Measurements from ENCODE around the gene ASB12. TPM values are rescaled to one million over a fixed set of nuclear protein-coding genes. Genes with fewer than 3 reads are reported as not detected.
A peak's percentile ranks its signal among the peaks of the same experiment; 100 is the strongest.

Gene ASB12
- total and polyA plus RNA-seq, 10 of the 15 experiments (the other 5 are each of a cell fraction or from before 2014, with no cell fraction given), result 0.07 to 0.35 (median 0.14) TPM; not detected in 6

DNA sequence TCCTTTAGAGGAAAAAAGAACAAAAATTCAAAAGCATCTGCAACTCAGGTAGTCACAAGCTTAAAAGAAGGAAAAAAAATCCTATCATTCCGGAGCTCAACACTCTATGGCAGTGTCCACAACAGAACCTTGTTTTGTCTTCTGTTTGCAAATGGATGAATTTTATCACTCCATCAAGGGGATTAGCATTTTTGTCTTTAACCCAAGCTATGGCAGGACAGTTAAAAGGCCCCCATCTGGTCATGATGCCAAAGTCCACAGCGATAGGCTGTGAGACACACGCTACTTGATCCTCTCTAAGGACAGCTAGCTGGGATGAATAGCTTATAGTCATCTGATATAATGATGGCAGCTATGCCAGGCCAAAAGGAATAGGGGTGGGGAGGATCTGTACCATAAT lies 41.5 kb downstream of the ASB12 start:
- in situ Hi-C loops (cut with MboI), result no loop called here
- TSS peak; percentile 32 for BruUV-seq (replicated peaks)
- Histone ChIP-seq H3K9ac (ENCODE audit: control insufficient read depth, insufficient read depth, low read length) (no peak overlapping the region), H3K4me3 (no peak overlapping the region), H3K4me2 (ENCODE audit: control insufficient read depth, insufficient read depth) (no peak overlapping the region), H3K4me1 (ENCODE audit: control insufficient read depth, insufficient read depth, low read length) (no peaks in the 10 kb centered on the region), H3K36me3 (ENCODE audit: control insufficient read depth in 2 of 2, insufficient read depth in 2 of 2, low read length in 1 of 2) (peaks cover 0 to 3% of the 10 kb centered on the region in 2 experiments; a peak in 3 of 4 replicates), H3K27ac (ENCODE audit: control insufficient read depth, insufficient read depth) (no peak overlapping the region), H4K20me1 (ENCODE audit: control insufficient read depth, insufficient read depth) (no peaks in the 10 kb centered on the region), H3K27me3 (replicated peaks in 1 of 2; ENCODE audit: control insufficient read depth in 2 of 2, insufficient read depth in 2 of 2, low read length in 1 of 2) (no peaks in the 10 kb centered on the region), H2AFZ (ENCODE audit: control insufficient read depth, low read depth, low read length) (no peak overlapping the region), H3K9me3 (replicated peaks; ENCODE audit: control insufficient read depth, insufficient read depth, low read length) (no peaks in the 10 kb centered on the region), H3K79me2 (ENCODE audit: control insufficient read depth, insufficient read depth, low read length) (no peaks in the 10 kb centered on the region)
- ChIA-PET CTCF (no interaction called here), POLR2A (no interaction called here), SMC1A (ENCODE audit: uncharacterized antibody, unreplicated experiment) (interaction anchor here (1.7 to 1.9 kb wide), 2 partner anchors 8 to 16 kb away, joined by 5 to 6 read pairs; partner anchors contain the start of gene AMER1), RAD21 (ENCODE audit: unreplicated experiment) (no interaction called here)
- FAIRE-seq (no peak), ATAC-seq (no peak), DNase-seq (ENCODE audit: low read depth, low spot score) (no peak)
- TF ChIP-seq, protein P1, sequence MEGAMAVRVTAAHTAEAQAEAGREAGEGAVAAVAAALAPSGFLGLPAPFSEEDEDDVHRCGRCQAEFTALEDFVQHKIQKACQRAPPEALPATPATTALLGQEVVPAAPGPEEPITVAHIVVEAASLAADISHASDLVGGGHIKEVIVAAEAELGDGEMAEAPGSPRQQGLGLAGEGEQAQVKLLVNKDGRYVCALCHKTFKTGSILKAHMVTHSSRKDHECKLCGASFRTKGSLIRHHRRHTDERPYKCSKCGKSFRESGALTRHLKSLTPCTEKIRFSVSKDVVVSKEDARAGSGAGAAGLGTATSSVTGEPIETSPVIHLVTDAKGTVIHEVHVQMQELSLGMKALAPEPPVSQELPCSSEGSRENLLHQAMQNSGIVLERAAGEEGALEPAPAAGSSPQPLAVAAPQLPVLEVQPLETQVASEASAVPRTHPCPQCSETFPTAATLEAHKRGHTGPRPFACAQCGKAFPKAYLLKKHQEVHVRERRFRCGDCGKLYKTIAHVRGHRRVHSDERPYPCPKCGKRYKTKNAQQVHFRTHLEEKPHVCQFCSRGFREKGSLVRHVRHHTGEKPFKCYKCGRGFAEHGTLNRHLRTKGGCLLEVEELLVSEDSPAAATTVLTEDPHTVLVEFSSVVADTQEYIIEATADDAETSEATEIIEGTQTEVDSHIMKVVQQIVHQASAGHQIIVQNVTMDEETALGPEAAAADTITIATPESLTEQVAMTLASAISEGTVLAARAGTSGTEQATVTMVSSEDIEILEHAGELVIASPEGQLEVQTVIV (IDR thresholded peaks at IDR 0.05; ENCODE audit: borderline replicate concordance, partially characterized antibody), result no peak
- TF ChIP-seq IRF4 (IDR thresholded peaks at IDR 0.05; ENCODE audit: low read depth, low read length), result no peak
- TF ChIP-seq MTA3 (IDR thresholded peaks at IDR 0.05; ENCODE audit: borderline replicate concordance, low read length), result no peak
- 60% methylated on average over 3 of the region's 3 CpGs for WGBS (ENCODE audit: insufficient coverage, insufficient replicate concordance, low lambda C conversion rate, missing lambda C conversion rate)
- intact Hi-C loops (cut with micrococcal nuclease; ENCODE audit: unreplicated experiment), result no loop called here

DNA sequence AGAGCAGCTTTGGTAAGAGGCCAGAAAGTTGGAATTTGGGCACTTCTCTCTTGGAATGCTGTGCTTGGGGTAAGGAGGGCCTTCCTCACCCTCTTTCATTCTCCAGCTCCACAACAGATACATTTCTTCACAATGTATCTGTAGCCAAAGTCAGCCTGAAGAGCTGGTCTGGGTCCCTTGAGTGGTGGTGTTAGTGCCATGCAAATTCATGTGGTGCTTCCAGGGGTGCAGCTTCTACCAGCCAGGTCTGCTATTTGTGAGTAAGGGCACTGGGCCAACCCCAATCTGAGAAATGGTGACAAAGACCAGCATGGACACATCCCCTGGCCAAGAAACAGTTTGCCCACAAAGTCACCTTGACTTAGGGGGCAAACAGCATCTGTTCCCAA lies 42.7 kb downstream of the ASB12 start:
- no peaks in the 10 kb centered on the region for H3K9me3 ChIP-seq (replicated peaks; ENCODE audit: control insufficient read depth, insufficient read depth, low read length)
- no peak overlapping the region for H3K27ac ChIP-seq (ENCODE audit: control insufficient read depth, insufficient read depth)
- FAIRE-seq (no peak), DNase-seq (ENCODE audit: low read depth, low spot score) (no peak), ATAC-seq (no peak)
- no TSS peak for BruUV-seq (replicated peaks)
- no peaks in the 10 kb centered on the region for H3K4me1 ChIP-seq (ENCODE audit: control insufficient read depth, insufficient read depth, low read length)
- H3K27me3 ChIP-seq (replicated peaks in 1 of 2; ENCODE audit: control insufficient read depth in 2 of 2, insufficient read depth in 2 of 2, low read length in 1 of 2), result no peaks in the 10 kb centered on the region
- H3K4me3 ChIP-seq, result no peak overlapping the region
- RAD21 ChIA-PET (ENCODE audit: unreplicated experiment), result no interaction called here
- CTCF ChIA-PET, result no interaction called here
- H4K20me1 ChIP-seq (ENCODE audit: control insufficient read depth, insufficient read depth), result no peaks in the 10 kb centered on the region
- POLR2A ChIA-PET, result interaction anchor here (1.7 kb wide), 1 partner anchor 10 kb away, joined by 4 read pairs; no protein-coding TSS in a partner anchor
- H2AFZ ChIP-seq (ENCODE audit: control insufficient read depth, low read depth, low read length), result no peak overlapping the region
- intact Hi-C loops (cut with micrococcal nuclease; ENCODE audit: unreplicated experiment) (no loop called here), in situ Hi-C loops (cut with MboI) (no loop called here)
- H3K4me2 ChIP-seq (ENCODE audit: control insufficient read depth, insufficient read depth), result no peak overlapping the region
- SMC1A ChIA-PET (ENCODE audit: uncharacterized antibody, unreplicated experiment), result interaction anchor here (0.6 to 1.9 kb wide), 3 partner anchors 10 to 1567 kb away, joined by 3 to 6 read pairs (median 5); partner anchors contain the start of gene AMER1
- H3K36me3 ChIP-seq (ENCODE audit: control insufficient read depth in 2 of 2, insufficient read depth in 2 of 2, low read length in 1 of 2), result peaks cover 0 to 3% of the 10 kb centered on the region in 2 experiments; a peak in 3 of 4 replicates
- no peak overlapping the region for H3K9ac ChIP-seq (ENCODE audit: control insufficient read depth, insufficient read depth, low read length)
- H3K79me2 ChIP-seq (ENCODE audit: control insufficient read depth, insufficient read depth, low read length), result no peaks in the 10 kb centered on the region
- TF ChIP-seq HSF1 (IDR thresholded peaks at IDR 0.05; ENCODE audit: low read depth, low read length) (no peak), STAT3 (IDR thresholded peaks at IDR 0.05; ENCODE audit: low read depth, low read length) (no peak), GATAD2B (conservative IDR thresholded peaks at IDR 0.05; ENCODE audit: low read depth) (no peak), ZZZ3 (IDR thresholded peaks at IDR 0.05; ENCODE audit: control insufficient read depth, insufficient read length, low read depth) (no peak), TBL1XR1 (IDR thresholded peaks at IDR 0.05; ENCODE audit: low read depth, low read length) (no peak)
- TF ChIP-seq, protein P2, sequence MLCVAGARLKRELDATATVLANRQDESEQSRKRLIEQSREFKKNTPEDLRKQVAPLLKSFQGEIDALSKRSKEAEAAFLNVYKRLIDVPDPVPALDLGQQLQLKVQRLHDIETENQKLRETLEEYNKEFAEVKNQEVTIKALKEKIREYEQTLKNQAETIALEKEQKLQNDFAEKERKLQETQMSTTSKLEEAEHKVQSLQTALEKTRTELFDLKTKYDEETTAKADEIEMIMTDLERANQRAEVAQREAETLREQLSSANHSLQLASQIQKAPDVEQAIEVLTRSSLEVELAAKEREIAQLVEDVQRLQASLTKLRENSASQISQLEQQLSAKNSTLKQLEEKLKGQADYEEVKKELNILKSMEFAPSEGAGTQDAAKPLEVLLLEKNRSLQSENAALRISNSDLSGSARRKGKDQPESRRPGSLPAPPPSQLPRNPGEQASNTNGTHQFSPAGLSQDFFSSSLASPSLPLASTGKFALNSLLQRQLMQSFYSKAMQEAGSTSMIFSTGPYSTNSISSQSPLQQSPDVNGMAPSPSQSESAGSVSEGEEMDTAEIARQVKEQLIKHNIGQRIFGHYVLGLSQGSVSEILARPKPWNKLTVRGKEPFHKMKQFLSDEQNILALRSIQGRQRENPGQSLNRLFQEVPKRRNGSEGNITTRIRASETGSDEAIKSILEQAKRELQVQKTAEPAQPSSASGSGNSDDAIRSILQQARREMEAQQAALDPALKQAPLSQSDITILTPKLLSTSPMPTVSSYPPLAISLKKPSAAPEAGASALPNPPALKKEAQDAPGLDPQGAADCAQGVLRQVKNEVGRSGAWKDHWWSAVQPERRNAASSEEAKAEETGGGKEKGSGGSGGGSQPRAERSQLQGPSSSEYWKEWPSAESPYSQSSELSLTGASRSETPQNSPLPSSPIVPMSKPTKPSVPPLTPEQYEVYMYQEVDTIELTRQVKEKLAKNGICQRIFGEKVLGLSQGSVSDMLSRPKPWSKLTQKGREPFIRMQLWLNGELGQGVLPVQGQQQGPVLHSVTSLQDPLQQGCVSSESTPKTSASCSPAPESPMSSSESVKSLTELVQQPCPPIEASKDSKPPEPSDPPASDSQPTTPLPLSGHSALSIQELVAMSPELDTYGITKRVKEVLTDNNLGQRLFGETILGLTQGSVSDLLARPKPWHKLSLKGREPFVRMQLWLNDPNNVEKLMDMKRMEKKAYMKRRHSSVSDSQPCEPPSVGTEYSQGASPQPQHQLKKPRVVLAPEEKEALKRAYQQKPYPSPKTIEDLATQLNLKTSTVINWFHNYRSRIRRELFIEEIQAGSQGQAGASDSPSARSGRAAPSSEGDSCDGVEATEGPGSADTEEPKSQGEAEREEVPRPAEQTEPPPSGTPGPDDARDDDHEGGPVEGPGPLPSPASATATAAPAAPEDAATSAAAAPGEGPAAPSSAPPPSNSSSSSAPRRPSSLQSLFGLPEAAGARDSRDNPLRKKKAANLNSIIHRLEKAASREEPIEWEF (IDR thresholded peaks at IDR 0.05; ENCODE audit: insufficient replicate concordance, low read depth, low read length), result no peak

Data from GM12878 (cell line).